ENCODE data around the gene NCOA7.

NCOA7 gene

GRCh38 chr6:125918230-125918629, 127.5 kb downstream of the NCOA7 start:
- DNase-seq (ENCODE audit: low read depth): no peak
- no peak for TF ChIP-seq CTCF (IDR thresholded peaks at IDR 0.05; ENCODE audit: control insufficient read depth, extremely low read depth, insufficient read depth)
- no peak overlapping the region for H3K4me3 ChIP-seq (ENCODE audit: low read depth, low read length)

- peak overlapping the region; percentile 31 for H3K4me3 ChIP-seq (ENCODE audit: low read depth, low read length)
- peak; percentile 18 for DNase-seq (ENCODE audit: low read depth)
- no peak for TF ChIP-seq CTCF (IDR thresholded peaks at IDR 0.05; ENCODE audit: control insufficient read depth, extremely low read depth, insufficient read depth)
Observed at GRCh38 chr6:125918681-125919566, 128.2 kb downstream of the NCOA7 start.

GRCh38 chr6:125919618-125920017, 128.9 kb downstream of the NCOA7 start:
- DNase-seq (ENCODE audit: low read depth): no peak
- H3K4me3 ChIP-seq (ENCODE audit: low read depth, low read length): no peak overlapping the region; the same call in 1 of the 2 replicates
- no peak for TF ChIP-seq CTCF (IDR thresholded peaks at IDR 0.05; ENCODE audit: control insufficient read depth, extremely low read depth, insufficient read depth)

GRCh38 chr6:125922322-125922860, 131.6 kb downstream of the NCOA7 start:
- no peak for TF ChIP-seq CTCF (IDR thresholded peaks at IDR 0.05; ENCODE audit: control insufficient read depth, extremely low read depth, insufficient read depth)
- no peak for DNase-seq (ENCODE audit: low read depth)
- H3K4me3 ChIP-seq (ENCODE audit: low read depth, low read length): no peak overlapping the region

- no peak for TF ChIP-seq CTCF (IDR thresholded peaks at IDR 0.05; ENCODE audit: control insufficient read depth, extremely low read depth, insufficient read depth)
- no peak overlapping the region for H3K4me3 ChIP-seq (ENCODE audit: low read depth, low read length)
- no peak for DNase-seq (ENCODE audit: low read depth)
Observed at GRCh38 chr6:125923366-125923877, 132.7 kb downstream of the NCOA7 start.

- no peak for DNase-seq (ENCODE audit: low read depth)
- no peak overlapping the region for H3K4me3 ChIP-seq (ENCODE audit: low read depth, low read length)
Observed at GRCh38 chr6:125924169-125924568, 133.4 kb downstream of the NCOA7 start.

More at GRCh38 chr6:125924169-125924568, 133.4 kb downstream of the NCOA7 start:
- no peak for TF ChIP-seq CTCF (IDR thresholded peaks at IDR 0.05; ENCODE audit: control insufficient read depth, extremely low read depth, insufficient read depth)
